Kidney epithelial cell (primary cell): ENCODE results near the gene TRIM29. TPM values are rescaled to one million over a fixed set of nuclear protein-coding genes. Genes with fewer than 3 reads are reported as not detected.

Source experiments
- DNase-seq: peaks from one replicate; pipeline ENCODE4 v3.0.0-alpha.2; 2010; ENCODE audit warnings: low read depth
- H3K27me3 ChIP-seq: 2 replicates; pipeline ENCODE4 v1.6.0; 2011; ENCODE audit warnings: low read length; ENCODE audit not compliant: control insufficient read depth, insufficient read depth
- H3K36me3 ChIP-seq: 2 replicates; pipeline ENCODE4 v1.5.1; 2011; ENCODE audit warnings: low read length; ENCODE audit not compliant: control insufficient read depth, insufficient read depth
- H3K4me3 ChIP-seq: 2 replicates; pipeline ENCODE4 v1.5.1; 2011; ENCODE audit warnings: low read depth, mild to moderate bottlenecking, control low read depth, low read length
- CTCF ChIP-seq: IDR thresholded peaks from 2 replicates; pipeline ENCODE4 v1.5.1; 2011; ENCODE audit warnings: mild to moderate bottlenecking, moderate library complexity, low read length, control low read depth, inconsistent platforms; ENCODE audit not compliant: insufficient read depth, poor library complexity, severe bottlenecking
- total RNA-seq: library from RNA; depleted of rRNA; stranded (reverse); fragments of >200 nt; gene quantifications from 2 replicates; pipeline ENCODE4 v1.2.3, GENCODE V29; 2015

The TRIM29 gene
- total RNA-seq, 1 donor from 2014 or later, result 0.29 TPM

- Histone ChIP-seq H3K27me3 (peaks cover 29% of the 10 kb centered on the region), H3K36me3 (no peaks in the 10 kb centered on the region), H3K4me3 (no peak overlapping the region)
- no peak for DNase-seq
- no peak for TF ChIP-seq CTCF
These were observed 35.1 kb downstream of the TRIM29 start for GRCh38 chr11:120102864-120103122.

GRCh38 chr11:120102050-120102863 is 35.7 kb downstream of the TRIM29 start:
- H3K27me3 ChIP-seq, result peaks cover 29% of the 10 kb centered on the region
- no peak for DNase-seq
- no peak for TF ChIP-seq CTCF
- no peak overlapping the region for H3K4me3 ChIP-seq
- no peaks in the 10 kb centered on the region for H3K36me3 ChIP-seq

- H3K27me3 ChIP-seq, result peaks cover 37% of the 10 kb centered on the region
- DNase-seq, result no peak
- no peak overlapping the region for H3K4me3 ChIP-seq
- no peak for TF ChIP-seq CTCF
- H3K36me3 ChIP-seq, result no peaks in the 10 kb centered on the region
These were observed 39.4 kb downstream of the TRIM29 start for GRCh38 chr11:120098503-120099020.

- no peak for DNase-seq
- no peak overlapping the region for H3K4me3 ChIP-seq
- H3K27me3 ChIP-seq, result peaks cover 37% of the 10 kb centered on the region
- H3K36me3 ChIP-seq, result no peaks in the 10 kb centered on the region
- TF ChIP-seq CTCF, result no peak
These were observed 40.1 kb downstream of the TRIM29 start for GRCh38 chr11:120097721-120098385.

GRCh38 chr11:120096369-120097191 is 41.3 kb downstream of the TRIM29 start:
- Histone ChIP-seq H3K27me3 (peaks cover 37% of the 10 kb centered on the region), H3K4me3 (no peak overlapping the region), H3K36me3 (no peaks in the 10 kb centered on the region)
- no peak for TF ChIP-seq CTCF
- no peak for DNase-seq
